Type B pancreatic cell (in vitro differentiated cells): ENCODE data around the gene ACAT2. TPM values are rescaled to one million over a fixed set of nuclear protein-coding genes. Genes with fewer than 3 reads are reported as not detected.
A peak's percentile ranks its signal among the peaks of the same experiment; 100 is the strongest.
"Not testable (repeated sequence)": the region's sequence is repeated elsewhere in the genome, so short reads cannot be mapped to it uniquely, and the experiment has no call there.

ENCODE experiments used
- DNase-seq: peaks from one replicate; pipeline ENCODE4 v3.0.0; 2021; ENCODE audit warnings: mixed read lengths; ENCODE audit not compliant: unreplicated experiment; ENCODE audit errors: extremely low spot score
- H3K27ac Mint-ChIP-seq: 2 replicates; pipeline ENCODE4 v1.8.0; 2021; ENCODE audit warnings: mild to moderate bottlenecking, mixed read lengths
- H3K27me3 Mint-ChIP-seq: 2 replicates; pipeline ENCODE4 v1.8.0; 2021; ENCODE audit warnings: mixed read lengths
- H3K36me3 Mint-ChIP-seq: 2 replicates; pipeline ENCODE4 v1.8.0; 2021; ENCODE audit warnings: mixed read lengths
- H3K4me1 Mint-ChIP-seq: one replicate; pipeline ENCODE4 v1.8.0; 2021; ENCODE audit warnings: mixed read lengths; ENCODE audit not compliant: unreplicated experiment
- H3K4me3 Mint-ChIP-seq: 2 replicates; pipeline ENCODE4 v1.8.0; 2021; ENCODE audit warnings: mild to moderate bottlenecking, mixed read lengths
- H3K9me3 Mint-ChIP-seq: 2 replicates; pipeline ENCODE4 v1.8.0; 2021; ENCODE audit warnings: mixed read lengths
- CTCF ChIP-seq: fragments of 200-600 bp; sonication (generic); conservative IDR thresholded peaks from 2 replicates; pipeline ENCODE4 v1.5.0; 2021; ENCODE audit warnings: antibody characterized with exemption, mild to moderate bottlenecking
- total RNA-seq: library from RNA; stranded (reverse); gene quantifications from 2 replicates; pipeline ENCODE4 v1.2.1, GENCODE V29; 2021; ENCODE audit warnings: low replicate concordance

The ACAT2 gene
- total RNA-seq, 1 donor from 2014 or later, result 67.4 TPM

- Mint-ChIP-seq H3K36me3 (peaks cover 16% of the 10 kb centered on the region), H3K27me3 (peaks cover 3% of the 10 kb centered on the region), H3K27ac (peak overlapping the region; percentile 13), H3K9me3 (peaks cover 5% of the 10 kb centered on the region), H3K4me3 (peak overlapping the region; percentile 42), H3K4me1 (peaks cover 10% of the 10 kb centered on the region)
- DNase-seq, result no peak
- no peak for TF ChIP-seq CTCF
These were observed 38.6 kb upstream of the ACAT2 start for GRCh38 chr6:159723259-159723658.

DNA sequence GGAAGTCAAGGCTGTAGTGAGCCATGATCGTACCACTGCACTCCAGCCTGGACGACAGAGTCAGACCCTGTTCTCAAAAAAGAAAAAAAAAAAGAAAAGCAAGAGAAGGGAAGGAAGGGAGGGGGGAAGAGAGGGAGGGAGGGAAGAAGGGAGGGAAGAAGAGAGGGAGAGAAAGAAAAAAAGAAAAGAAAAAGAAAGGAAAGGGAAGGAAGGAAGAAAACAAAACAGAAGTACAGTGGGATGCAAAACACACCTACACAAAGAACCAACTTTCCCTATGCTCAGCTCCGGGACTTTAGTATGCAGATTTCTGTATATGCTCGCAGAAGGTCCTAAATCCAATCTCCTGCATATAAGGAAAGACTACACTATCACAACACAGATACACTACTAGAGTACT lies 37.1 kb upstream of the ACAT2 start:
- TF ChIP-seq CTCF, result no peak
- H3K4me3 Mint-ChIP-seq, result peak overlapping the region; percentile 52
- peaks cover 19% of the 10 kb centered on the region for H3K36me3 Mint-ChIP-seq
- H3K27ac Mint-ChIP-seq, result peak overlapping the region; percentile 55
- peaks cover 3% of the 10 kb centered on the region for H3K27me3 Mint-ChIP-seq
- DNase-seq, result no peak
- peaks cover 14% of the 10 kb centered on the region for H3K4me1 Mint-ChIP-seq
- H3K9me3 Mint-ChIP-seq, result peaks cover 5% of the 10 kb centered on the region

DNA sequence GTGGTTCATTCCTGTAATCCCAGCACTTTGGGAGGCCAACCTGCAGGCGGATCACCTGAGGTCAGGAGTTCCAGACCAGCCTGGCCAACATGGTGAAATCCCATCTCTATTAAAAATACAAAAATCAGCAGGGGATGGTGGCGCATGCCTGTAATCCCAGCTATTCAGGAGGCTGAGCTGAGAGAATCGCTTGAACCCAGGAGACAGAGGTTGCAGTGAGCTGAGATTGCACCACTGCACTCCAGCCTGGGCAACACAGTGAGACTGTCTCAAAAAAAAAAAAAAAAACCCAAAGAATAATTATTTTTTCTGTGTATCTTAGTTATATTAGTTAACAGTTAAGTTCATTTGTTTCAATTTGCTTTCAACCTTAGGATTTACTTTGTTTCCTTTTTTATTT lies 36.6 kb upstream of the ACAT2 start:
- not testable (repeated sequence) for H3K9me3 Mint-ChIP-seq, H3K27me3 Mint-ChIP-seq, DNase-seq
- Mint-ChIP-seq H3K27ac (peak overlapping the region; percentile 55), H3K36me3 (peaks cover 19% of the 10 kb centered on the region), H3K4me3 (peak overlapping the region; percentile 52), H3K4me1 (peaks cover 17% of the 10 kb centered on the region)

GRCh38 chr6:159726255-159726917 lies 35.5 kb upstream of the ACAT2 start:
- H3K4me1 Mint-ChIP-seq, result peaks cover 21% of the 10 kb centered on the region
- peak overlapping the region; percentile 99 for H3K27ac Mint-ChIP-seq
- H3K9me3 Mint-ChIP-seq, result peaks cover 5% of the 10 kb centered on the region
- DNase-seq, result no peak
- no peak for TF ChIP-seq CTCF
- peaks cover 19% of the 10 kb centered on the region for H3K36me3 Mint-ChIP-seq
- H3K27me3 Mint-ChIP-seq, result peaks cover 3% of the 10 kb centered on the region
- H3K4me3 Mint-ChIP-seq, result peak overlapping the region; percentile 94

GRCh38 chr6:159726918-159727716 lies 34.7 kb upstream of the ACAT2 start, which contains the start of gene WTAP:
WTAP (plus strand) TSS chr6:159727506; CDS start chr6:159736266, 8,760 bp downstream.
- Mint-ChIP-seq H3K27me3 (peaks cover 3% of the 10 kb centered on the region), H3K9me3 (peaks cover 5% of the 10 kb centered on the region), H3K4me3 (peak within 1 kb of the TSS; percentile 95), H3K4me1 (peaks cover 21% of the 10 kb centered on the region), H3K36me3 (peaks cover 19% of the 10 kb centered on the region), H3K27ac (peak within 1 kb of the TSS; percentile 99)
- DNase-seq, result peak; percentile 98
- no peak for TF ChIP-seq CTCF
